HG02885 (cell line): ENCODE measurements around the gene LMO7.

ENCODE experiments used
- ATAC-seq: cut with Tn5 transposase; IDR thresholded peaks from one replicate; pipeline ENCODE4 v1.9.1; 2021; ENCODE audit warnings: mild to moderate bottlenecking; ENCODE audit not compliant: unreplicated experiment, poor library complexity

The LMO7 gene

DNA sequence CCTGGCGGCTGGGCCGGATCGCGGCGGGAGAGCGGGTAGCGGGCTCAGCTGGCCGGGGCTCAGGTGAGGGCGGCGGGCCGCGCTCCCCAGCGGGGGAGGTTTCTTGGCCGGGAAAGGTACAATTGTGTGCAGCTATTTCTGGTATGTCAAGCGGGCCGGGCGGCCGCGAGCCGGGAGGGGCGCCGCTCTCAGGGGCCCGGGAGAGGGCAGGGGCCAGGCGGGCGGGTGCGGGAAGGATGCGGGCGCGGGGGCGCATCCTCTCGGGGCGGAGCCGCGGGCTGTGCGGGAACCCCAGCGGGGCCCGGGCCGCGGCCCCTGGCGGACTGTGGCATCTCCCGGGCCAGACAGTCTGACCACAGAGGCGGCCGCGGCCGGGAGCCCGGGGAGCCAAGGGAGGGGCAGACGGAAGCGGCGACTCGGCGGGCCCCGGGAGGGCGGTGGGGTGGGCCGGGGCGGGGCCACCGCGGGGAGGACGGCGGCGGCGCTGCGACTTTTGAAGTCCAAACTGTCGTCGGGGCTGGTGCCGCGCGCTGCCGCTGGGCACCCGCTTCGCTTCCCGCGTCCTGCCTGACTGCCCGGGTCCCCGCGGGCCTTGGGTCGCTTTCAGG lies at the start of gene LMO7:
Gene LMO7, plus strand, starts transcription at position 503 of the 608 bp plus-strand sequence. CDS start 328 bp downstream, outside the sequence.
- peak; percentile 65 for ATAC-seq

DNA sequence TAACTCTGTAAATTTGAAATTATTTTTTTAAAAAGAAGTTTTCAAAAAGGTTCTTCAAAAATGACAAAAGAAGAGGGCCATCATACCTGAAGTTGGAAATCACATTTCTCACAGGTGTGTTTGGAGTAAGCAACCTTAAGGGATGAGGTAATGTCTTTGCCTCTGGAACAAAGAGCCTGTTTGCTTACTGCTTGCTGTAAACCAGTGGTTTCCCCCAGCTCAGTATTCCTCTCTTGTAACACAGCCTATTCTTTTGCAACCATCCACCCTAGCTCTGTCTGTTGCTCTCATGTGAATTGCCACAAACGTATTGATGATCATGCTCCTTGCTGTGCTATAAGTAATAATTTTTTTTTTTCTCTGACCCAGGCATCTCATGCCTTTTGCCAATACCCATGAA lies 48.5 kb upstream of the LMO7 start:
- no peak for ATAC-seq

DNA sequence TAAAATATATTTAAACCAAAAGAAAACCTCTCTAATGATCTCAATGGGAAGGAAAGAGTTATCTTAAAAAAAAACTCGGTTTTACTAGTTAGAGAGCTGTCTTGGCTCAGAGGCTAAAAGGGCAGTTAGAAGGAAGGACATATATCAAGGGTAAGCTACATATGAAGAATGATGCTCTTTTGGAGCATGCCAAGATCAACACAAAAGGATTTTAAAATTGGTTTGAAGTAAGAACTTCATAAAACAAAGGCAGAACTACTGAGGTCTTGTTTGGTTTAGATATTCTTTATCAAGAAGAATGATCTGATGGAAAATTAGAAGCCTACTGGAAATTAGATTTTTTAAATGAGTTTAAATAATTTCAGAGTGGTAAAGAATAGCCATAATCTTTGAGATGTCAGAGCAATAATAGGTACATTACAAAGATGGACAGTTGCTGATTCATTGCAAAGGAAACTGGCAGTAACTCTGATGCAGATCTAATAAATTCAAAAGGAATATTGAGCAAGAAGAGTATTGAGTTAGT lies 39.4 kb upstream of the LMO7 start:
- no peak for ATAC-seq

DNA sequence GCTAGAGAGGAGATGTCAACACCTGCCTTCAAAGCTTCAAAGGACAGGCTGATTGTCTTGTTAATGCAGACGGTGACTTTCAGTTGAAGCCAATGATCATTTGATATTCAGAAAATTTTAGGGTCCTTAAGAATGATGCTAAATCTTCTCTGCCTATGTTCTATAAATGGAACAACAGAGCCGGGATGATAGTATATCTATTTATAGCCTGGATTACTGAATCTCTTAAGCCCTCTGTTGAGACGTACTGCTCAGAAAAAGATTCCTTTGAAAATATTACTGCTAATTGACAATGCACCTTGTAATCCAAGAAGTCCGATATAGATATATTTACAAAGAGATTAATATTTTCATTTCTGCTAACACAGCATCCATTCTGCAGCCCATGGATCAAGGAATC lies 35.8 kb upstream of the LMO7 start:
- ATAC-seq = no peak

DNA sequence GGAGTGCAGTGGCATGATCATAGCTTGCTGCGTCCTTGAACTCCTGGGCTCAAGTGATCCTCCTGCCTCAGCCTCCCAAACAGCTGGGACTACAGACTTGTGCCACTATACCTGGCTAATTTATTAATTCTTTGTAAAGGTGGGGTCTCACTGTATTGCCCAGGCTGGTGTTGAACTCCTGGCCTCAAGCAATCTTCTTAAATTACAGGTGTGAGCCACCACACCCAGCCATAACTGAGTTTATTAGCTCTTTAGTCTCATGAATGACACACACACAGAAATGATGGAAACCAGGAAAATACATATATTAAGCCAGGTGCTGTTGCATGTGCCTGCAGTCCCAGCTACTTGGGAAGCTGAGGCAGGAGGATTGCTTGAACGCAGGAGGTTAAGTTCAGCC lies 33.1 kb upstream of the LMO7 start:
- ATAC-seq = no peak

DNA sequence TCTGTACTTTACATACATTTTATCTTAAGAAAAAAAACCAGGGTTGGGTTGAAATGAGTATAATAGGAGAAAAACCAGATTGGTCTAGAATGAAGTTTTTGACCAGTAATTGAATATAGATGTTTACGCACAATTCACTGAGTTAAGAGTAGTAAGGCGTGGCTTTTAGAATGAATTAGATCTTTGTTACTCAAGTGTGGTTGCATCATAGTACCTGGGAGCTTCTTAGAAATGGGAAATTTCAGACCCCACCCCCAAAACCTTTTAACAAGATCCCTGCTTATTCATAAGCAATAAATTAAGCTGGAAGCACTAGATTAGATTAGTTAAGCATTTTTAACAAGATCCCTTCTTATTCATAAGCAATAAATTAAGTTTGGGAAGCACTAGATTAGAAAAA lies 28.7 kb upstream of the LMO7 start:
- no peak for ATAC-seq

DNA sequence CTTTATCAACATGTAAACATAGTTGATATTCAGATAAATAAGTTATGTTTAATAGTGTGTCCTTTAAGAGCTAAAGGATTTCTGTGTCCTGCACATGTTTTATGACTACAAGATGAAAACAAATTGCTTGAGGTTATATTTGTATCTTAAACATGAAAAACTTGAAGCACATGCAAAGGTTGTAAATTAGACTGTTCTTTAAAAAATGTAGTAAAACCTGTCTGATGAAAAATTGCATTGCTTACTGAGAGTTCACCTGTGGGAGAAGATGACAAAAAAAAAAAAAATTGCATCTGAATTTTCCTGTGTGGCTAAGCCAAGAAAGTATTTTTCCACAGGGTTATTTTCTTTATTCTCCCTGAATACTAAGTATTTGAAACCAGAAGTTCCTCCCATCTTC lies 25.7 kb upstream of the LMO7 start:
- ATAC-seq = no peak

DNA sequence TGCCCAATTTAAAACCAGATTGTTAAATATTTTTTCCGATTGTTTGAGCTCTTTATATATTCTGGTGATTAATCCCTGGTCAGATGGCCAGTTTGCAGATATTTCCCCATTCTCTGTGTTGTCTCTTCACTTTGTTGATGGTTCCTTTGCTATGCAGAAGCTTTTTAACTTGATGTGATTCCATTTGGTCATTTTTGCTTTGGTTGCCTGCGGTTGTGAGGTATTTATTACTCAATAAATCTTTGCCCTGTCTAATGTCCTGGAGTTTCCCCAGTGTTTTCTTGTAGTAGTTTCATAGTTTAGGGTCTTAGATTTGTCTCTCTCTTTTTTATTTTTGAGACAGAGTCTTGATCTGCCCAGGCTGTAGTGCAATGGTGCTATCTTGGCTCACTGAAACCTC lies 23.8 kb upstream of the LMO7 start:
- ATAC-seq = no peak

DNA sequence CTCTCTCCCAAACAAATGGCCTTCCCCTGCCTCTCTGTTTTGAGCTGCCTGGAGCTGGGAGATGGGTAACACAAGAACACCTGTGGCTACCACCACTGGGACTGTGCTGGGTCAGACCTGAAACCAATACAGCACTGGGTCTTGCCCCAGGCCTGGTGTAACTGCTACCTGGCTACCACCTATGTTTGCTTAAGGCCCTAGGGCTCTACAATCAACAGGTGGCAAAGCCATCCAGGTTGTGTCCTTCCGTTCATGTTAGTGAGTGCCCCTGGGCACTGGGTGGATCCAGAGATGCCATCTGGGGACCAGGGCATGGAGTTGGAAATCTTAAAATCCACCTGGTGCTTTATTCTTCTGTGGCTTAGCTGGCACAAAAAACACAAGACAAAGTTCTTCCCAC lies 18.9 kb upstream of the LMO7 start:
- no peak for ATAC-seq

DNA sequence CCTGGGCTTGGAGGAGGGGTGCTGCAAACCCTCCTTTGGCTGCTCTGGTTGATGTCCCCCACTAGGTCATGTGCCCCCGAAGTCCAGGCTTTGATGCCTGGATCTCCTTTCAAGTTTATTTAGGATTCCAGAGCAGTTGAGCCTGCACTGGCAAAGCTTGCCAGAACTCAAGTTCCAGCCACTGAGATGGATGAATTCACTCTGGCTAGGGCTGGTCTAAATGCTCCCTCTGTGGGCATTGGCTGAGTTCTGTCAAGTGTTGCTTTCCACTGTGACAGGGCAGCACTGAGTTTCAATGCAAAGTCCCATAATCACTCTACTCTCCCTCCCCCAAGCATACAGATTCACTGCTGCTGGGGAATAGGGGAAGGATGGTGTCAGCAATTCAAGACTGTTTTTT lies 17.8 kb upstream of the LMO7 start:
- ATAC-seq = no peak

DNA sequence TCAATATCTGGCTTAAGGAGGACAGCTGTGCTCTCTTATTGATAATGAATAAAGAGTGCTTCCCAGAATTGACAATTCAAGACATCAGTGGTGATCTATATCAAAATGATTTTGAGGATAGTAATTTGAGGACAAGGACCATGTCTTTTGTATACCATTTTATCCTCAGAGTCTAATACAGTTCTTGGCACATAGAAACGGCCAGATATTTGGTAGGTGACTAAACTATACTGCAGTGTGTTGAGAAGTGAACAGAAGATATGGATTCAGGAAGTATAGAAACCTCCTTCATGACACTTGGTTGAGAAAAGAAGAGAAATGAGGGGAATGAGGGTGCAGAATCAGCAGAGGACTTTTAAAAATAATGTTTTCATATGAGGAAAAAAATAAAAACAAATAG lies 16.1 kb upstream of the LMO7 start:
- ATAC-seq = no peak

DNA sequence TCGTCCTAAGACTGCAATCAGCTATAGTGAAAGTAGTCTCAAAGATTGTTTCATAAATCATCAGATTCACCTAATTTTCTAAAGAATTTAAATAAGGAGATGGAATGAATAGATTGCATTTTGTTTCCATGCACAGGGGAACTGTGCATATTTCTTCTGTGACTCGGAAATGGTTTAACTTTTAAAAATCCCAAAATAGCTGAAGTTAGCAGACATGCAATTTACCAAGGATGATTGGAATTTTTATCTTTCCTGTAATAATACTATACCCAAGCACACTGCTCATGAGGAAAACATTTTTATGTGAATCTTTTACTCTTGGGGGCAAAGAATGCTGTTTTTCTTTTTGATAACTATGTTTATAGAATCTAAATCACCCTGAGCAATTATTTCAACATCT lies 15.0 kb upstream of the LMO7 start:
- no peak for ATAC-seq

DNA sequence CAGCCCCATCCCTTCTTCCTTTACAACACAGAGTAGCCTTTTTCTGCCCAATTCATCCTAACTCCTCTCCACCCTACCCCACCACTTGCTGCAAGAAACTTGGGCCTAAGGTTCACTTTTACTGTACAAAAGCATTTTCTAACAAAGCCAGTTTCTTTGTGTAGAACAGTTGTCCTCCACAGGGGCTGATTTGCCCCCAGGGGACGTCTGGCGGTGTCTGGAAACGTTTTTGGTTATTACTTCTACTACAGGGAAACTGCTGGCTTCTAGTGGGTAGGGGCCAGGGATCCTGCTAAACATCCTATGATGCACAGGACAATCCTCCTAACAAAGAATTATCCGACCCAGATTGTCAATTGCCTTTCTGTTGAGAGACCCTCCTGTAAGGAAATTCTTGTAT lies 7.3 kb upstream of the LMO7 start:
- no peak for ATAC-seq

DNA sequence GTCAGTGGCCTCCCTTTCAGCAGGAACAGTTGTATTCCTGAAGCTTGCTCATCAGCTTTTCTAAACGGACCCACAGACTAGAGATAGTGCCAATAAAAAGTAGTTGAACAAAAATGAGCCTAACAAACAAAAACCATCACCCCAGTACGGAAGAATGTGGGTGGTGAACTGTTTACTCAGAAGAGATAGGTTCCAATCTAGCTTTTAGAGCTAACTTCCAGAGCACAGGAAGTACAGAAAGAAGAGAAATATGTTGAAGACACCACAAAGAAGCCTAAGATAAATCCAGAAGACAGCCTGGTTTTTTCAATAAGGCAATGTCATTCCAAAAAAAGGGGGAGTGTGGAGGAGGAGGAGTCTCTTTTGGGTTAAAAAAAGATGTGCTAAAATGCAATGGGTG lies 2.8 kb upstream of the LMO7 start:
- ATAC-seq = no peak

DNA sequence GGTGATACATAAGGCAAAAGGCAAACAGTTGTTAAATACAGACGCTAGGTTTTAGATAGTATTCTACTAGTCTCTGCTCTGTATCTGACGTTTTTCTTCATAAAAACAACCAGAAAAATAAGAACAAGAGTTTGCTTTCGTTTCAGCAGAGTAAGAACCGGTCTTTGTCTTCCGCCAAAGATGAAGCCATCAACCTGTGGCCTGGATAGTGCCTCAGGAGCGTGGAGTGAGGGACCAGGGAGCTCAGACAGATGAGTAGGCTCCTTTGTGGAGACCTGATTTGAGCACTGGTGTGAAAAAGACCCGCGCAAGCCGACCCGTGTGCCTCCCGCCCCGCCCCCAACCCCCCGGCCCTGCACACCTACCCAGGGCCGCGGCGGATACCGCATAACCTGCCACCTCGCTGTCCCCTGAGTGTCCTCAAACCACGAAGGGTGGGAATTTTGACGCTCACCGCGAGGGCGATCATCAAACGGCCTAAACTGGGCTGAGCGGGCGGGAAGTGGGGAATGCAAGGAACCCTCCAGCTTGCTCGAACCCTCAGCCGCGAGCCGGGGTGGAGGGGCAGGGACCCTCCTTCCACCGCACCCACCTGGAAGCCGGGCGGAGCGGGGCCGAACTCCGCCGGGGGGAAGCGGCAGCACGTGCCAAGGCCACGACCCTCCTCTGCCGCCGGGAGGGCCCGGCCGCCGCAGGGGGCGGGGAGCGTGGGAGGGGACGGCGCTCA lies 866 bp upstream of the LMO7 start:
- ATAC-seq = no peak

DNA sequence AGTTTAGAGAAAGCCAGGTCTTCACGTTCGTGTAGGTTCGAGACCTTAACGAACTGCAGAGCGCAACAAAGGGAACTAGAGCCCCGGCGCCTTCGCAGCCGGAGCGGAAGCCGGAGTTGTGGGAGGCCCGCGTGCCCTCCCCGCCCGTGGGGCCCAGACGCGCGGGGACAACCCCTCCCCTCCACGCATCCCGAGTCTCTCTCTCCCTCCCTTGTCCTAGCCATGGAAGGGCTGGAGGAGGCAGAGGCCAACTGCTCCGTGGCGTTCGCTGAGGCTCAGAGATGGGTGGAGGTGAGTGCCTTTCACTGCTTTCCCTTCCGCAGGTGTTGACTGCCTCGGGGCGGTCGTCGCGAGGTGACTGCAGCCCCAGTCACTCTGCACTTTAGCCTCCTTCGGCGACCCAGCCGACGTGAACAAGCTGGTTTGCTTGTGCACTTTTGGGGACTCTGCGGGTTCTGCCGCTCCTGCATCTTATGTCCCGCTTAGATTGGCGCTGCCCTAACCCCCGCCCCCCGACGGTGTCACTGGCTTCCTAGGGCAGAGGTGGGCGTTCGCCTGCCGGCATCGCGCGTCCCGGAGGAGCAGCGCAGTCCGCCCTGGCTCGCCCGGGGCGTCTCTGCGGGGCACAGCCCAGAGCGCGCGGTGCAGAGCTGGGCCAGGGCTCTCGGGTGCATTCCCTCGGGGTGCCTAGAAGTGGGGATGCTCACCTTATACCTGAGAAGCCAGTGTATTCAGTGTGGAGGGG lies 478 bp downstream of the LMO7 start:
- ATAC-seq = peak; percentile 49

DNA sequence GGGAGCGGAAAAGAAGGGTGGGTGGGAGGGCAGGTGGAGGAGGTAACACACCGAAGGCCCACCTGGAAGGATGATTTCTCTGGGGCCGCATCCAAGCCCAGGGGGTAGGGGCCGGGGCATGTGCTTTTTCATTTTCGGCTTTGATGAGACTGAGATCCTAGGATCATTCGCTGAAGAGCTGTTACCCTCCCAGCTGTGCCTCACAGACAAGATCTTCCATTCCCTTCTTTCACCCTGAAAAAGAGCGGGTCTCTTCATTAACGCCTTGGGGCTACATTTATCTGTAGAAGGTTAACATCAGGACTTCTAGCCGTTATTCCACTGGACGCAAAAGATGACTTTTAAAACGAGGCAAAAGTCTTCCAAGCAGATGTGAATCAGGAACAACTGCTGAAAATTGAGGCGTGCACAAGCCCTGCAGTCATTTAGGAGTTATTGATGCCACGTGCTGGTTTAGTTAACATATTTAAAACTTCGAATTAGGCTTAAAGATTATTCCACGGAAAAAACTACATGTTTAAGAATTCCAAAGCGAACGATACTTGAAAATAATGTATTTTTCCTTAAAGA lies 1.1 kb downstream of the LMO7 start:
- ATAC-seq = no peak

DNA sequence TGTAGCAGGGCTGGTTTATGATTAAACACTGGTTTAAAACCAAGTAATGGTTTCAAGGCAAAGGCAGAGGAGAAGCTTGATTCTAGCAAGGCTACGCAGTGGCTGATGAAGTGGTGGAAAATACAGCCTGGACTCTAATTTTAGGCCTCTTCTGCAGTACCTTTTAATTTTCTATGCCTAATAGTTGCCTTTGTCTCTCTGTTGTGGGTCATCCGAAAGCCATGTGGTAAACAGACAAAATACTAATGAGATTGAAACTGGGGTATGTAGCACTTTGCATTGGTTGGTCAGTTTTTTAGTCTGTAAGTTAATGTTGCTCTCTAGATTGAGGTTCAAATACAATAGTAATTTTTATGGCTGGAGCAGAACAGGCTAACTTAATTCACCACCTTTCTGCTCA lies 3.3 kb downstream of the LMO7 start:
- no peak for ATAC-seq

DNA sequence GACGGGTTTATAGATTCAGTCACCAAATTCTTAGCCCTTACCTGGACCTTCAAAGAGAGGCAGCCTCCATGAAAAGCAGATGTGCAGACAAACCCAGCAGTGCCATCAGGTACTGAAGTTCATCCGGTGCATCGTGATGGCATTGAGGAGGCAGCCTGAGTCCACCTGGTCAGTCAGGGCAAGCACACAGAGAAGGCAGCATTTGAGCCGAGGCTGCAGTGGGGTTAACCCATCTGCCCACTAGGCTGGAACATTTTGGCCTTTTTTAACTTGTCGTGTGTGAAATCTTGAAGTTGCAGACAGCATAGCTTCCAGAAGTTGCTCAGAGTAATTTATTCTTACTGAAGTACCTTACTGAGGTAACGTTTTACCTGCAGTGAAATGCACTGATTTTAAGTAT lies 4.9 kb downstream of the LMO7 start:
- no peak for ATAC-seq

DNA sequence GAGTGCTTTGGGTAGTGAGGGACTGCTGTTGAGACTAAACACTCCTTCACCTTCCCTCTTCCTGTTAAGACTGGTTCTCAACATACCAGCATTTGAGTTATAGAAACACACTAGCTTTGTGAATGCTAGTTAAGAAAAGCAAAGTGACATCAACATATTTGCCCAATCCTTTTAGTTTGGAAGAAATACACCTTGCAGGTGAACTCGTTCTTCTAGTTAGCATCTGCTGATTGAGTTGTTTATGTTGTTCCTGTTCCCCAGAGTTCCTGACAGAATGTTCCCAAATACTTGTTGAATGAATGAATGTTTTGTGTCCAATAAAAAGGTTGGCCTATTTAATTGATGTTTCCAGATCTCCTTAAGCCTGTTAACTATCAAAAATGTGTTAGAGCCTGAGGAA lies 7.1 kb downstream of the LMO7 start:
- ATAC-seq = no peak

DNA sequence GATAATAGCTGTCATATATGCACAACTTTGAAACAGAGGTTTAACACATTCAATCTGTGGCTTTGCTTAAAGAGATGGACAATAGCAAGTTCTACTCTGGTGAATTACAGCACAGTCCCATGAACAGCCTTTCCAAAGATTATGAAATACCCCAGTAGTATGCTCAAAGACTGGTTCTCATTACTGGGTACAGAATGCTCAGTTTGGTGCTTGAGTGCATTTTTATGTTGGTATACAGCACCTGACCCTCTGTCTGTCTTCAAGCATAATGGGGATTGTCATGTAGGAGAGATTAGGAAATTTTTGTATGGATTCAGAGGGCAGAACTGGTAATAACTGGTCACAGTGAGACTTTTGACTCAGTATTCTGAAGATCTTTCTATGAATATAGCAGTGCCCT lies 7.6 kb downstream of the LMO7 start:
- no peak for ATAC-seq
